Prostate gland (tissue), 2 donors: ENCODE data around the gene GAK. TPM values are rescaled to one million over a fixed set of nuclear protein-coding genes. Genes with fewer than 3 reads are reported as not detected.

ENCODE experiments used
- DNase-seq: peaks from one replicate; pipeline ENCODE4 v3.0.0-alpha.2; 2019; ENCODE audit warnings: low spot score
- H3K27ac ChIP-seq, 2 donors: fragments of 200-600 bp; sonication (generic); 2 replicates each; pipeline ENCODE4 v1.5.1; 2017 to 2019
- H3K27me3 ChIP-seq: fragments of 200-600 bp; sonication (generic); replicated peaks from 2 replicates; pipeline ENCODE4 v1.5.1; 2019; ENCODE audit not compliant: insufficient read depth
- H3K36me3 ChIP-seq, 2 donors: fragments of 200-600 bp; sonication (generic); 1 replicate in 1 of 2; 2 replicates in 1 of 2; pipeline versions ENCODE4 v1.5.1 to v1.8.1; 2017 to 2019
- H3K4me1 ChIP-seq: fragments of 200-600 bp; sonication (generic); replicated peaks from 2 replicates; pipeline ENCODE4 v1.5.1; 2019
- H3K4me3 ChIP-seq, 2 donors: fragments of 200-600 bp; sonication (generic); 2 replicates each; pipeline ENCODE4 v1.5.1; 2017 to 2019
- H3K9me3 ChIP-seq: fragments of 200-600 bp; sonication (generic); 2 replicates; pipeline ENCODE4 v1.5.1; 2017
- CTCF ChIP-seq, 4 experiments: fragments of 200-600 bp in 2 of 4; fragments of 450-650 bp in 2 of 4; sonication (generic) in 2 of 4; IDR thresholded peaks; 1 replicate in 3 of 4; 2 replicates in 1 of 4; pipeline ENCODE4 v1.5.1; 2016 to 2019; ENCODE audit warnings: antibody characterized with exemption in 4 of 4, mild to moderate bottlenecking in 2 of 4, moderate library complexity in 2 of 4
- POLR2A ChIP-seq: fragments of 450-650 bp; IDR thresholded peaks from one replicate; pipeline ENCODE4 v1.6.1; 2016; ENCODE audit warnings: antibody characterized with exemption, mild to moderate bottlenecking
- POLR2AphosphoS5 ChIP-seq: sonication (generic); formaldehyde crosslinking; IDR thresholded peaks from one replicate; pipeline ENCODE4 v1.6.1; 2017; ENCODE audit warnings: antibody characterized with exemption
- WGBS: methylation state at CpG from one replicate; pipeline ENCODE4 v1.1.5; 2018; 5-methylcytosine and 5-hydroxymethylcytosine counted together
- intact Hi-C: fragments of 100-400 bp; cut with DNase I; formaldehyde crosslinking; loops from one replicate; pipeline ENCODE4 v1.14.2; 2022
- total RNA-seq, 2 donors: library from RNA; depleted of rRNA; stranded (reverse); fragments of >200 nt; gene quantifications; one replicate each; pipeline ENCODE4 v1.1.0, GENCODE V29; 2016

Gene GAK
- total RNA-seq, 2 donors from 2014 or later, result 158 to 181 TPM

- Histone ChIP-seq H3K27ac (no peak overlapping the region), H3K36me3 (no peaks in the 10 kb centered on the region), H3K4me1 (peaks cover 14% of the 10 kb centered on the region), H3K9me3 (no peaks in the 10 kb centered on the region), H3K4me3 (no peak overlapping the region), H3K27me3 (no peaks in the 10 kb centered on the region)
- TF ChIP-seq POLR2A (no peak), CTCF (IDR thresholded peaks at IDR 0.05) (no peak), POLR2AphosphoS5 (no peak)
- 64% methylated on average over 10 of the region's 17 CpGs for WGBS
- intact Hi-C loops, result no loop called here
- DNase-seq, result no peak
These were observed 5.6 kb downstream of the GAK start for GRCh38 chr4:926538-926937.

DNA sequence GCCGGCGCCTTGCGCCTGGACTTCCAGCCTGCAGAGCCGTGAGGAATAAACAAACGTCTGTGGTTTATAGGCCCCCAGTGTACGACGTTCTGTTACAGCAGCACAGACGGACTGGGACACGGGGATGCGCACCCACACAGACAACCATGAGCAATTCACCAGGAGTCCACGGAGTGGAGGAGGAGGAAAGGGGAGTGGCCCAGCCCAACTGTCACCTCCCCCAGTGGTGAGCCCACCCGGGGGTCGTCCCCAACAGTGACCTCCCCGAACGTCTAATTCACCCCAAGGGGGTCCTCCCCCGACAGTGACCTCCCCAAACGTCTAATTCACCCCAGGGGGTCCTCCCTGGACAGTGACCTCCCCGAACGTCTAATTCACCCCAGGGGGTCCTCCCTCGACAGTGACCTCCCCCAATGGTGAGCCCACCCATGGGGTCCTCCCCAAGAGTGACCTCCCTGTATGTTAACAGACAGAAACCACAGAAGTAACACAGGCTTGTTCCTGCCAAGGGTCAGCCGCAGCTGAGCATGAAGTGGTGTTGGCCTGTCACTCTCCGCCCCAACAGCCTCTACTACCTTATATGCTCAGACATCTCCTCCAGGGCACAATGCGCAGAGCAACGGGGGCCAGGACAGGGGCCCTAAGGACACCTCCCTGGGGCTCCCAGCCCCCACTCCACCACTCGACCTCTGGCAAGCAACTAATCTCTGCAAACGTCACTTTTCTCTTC is 6.2 kb downstream of the GAK start:
- no peaks in the 10 kb centered on the region for H3K36me3 ChIP-seq
- no peaks in the 10 kb centered on the region for H3K9me3 ChIP-seq
- TF ChIP-seq POLR2A (no peak), CTCF (IDR thresholded peaks at IDR 0.05) (no peak), POLR2AphosphoS5 (no peak)
- no peak overlapping the region for H3K27ac ChIP-seq
- intact Hi-C loops, result no loop called here
- no peaks in the 10 kb centered on the region for H3K27me3 ChIP-seq
- no peak overlapping the region for H3K4me3 ChIP-seq
- WGBS, result 76% methylated on average over 26 of the region's 26 CpGs
- no peak for DNase-seq
- peaks cover 11% of the 10 kb centered on the region for H3K4me1 ChIP-seq

- Histone ChIP-seq H3K9me3 (no peaks in the 10 kb centered on the region), H3K4me1 (peaks cover 4% of the 10 kb centered on the region), H3K27ac (no peak overlapping the region), H3K27me3 (no peaks in the 10 kb centered on the region), H3K36me3 (no peaks in the 10 kb centered on the region), H3K4me3 (no peak overlapping the region)
- WGBS, result 84% methylated on average over 9 of the region's 9 CpGs
- intact Hi-C loops, result no loop called here
- DNase-seq, result no peak
- TF ChIP-seq CTCF (IDR thresholded peaks at IDR 0.05) (no peak), POLR2AphosphoS5 (no peak), POLR2A (no peak)
These were observed 6.9 kb downstream of the GAK start for GRCh38 chr4:925171-925570.

DNA sequence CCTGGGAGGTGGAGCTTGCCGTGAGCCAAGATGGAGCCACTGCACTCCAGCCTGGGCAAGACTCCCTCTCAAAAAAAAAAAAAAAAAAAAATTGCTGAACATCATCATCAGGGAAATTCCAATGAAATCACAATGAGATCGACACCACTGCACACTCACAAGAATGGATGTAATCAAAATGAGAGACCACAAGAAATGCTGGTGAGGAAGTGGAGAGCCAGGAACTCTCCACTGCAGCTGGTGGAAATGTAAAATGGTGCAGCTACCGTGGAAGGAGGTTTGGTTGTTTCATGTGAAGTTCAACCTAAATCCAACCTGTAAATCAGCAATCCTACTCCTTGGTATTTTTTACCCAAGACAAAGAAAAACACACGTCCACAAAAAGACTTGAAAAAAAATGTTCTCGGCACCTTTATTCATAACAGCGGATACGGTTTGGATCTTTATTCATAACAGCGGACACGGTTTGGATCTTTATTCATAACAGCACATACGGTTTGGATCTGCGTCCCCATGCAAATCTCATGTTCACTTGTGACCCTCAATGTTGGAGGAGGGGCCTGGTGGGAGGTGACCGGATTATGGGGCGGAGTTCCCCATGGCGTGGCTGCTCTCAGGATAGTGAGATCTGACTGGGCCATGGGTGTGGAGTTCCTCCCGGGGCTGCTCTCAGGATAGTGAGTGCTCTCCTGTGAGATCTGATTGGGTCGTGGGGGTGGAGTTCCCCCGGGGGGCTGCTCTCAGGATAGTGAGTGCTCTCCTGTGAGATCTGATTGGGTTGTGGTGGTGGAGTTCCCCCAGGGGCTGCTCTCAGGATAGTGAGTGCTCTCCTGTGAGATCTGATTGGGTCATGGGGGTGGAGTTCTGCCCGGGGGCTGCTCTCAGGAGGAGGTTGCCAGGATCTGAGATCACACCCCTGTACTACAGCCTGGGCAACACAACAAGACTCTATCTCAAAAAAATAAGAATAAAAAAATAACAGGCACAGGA is 7.7 kb downstream of the GAK start:
- no peak overlapping the region for H3K4me3 ChIP-seq
- DNase-seq, result no peak
- WGBS, result 66% methylated on average over 18 of the region's 18 CpGs
- H3K4me1 ChIP-seq, result peaks cover 4% of the 10 kb centered on the region
- intact Hi-C loops, result no loop called here
- no peaks in the 10 kb centered on the region for H3K9me3 ChIP-seq
- no peak overlapping the region for H3K27ac ChIP-seq
- no peaks in the 10 kb centered on the region for H3K27me3 ChIP-seq
- no peaks in the 10 kb centered on the region for H3K36me3 ChIP-seq
- TF ChIP-seq POLR2A, result no peak
- no peak for TF ChIP-seq CTCF (IDR thresholded peaks at IDR 0.05)
- TF ChIP-seq POLR2AphosphoS5, result no peak
